RWPE2 (cell line): Measurements from ENCODE around the gene AP2B1.
A peak's percentile ranks its signal among the peaks of the same experiment; 100 is the strongest.

ENCODE experiments used
- ATAC-seq: fragments of 200-7000 bp; cut with Tn5 transposase; 3 replicates; pipeline ENCODE4 v1.9.1; 2021; ENCODE audit warnings: low read depth
- DNase-seq: peaks from one replicate; pipeline ENCODE4 v3.0.0-alpha.2; 2020; ENCODE audit warnings: low spot score
- H3K27ac ChIP-seq: fragments of 450-650 bp; 2 replicates; pipeline ENCODE4 v1.5.1; 2017; ENCODE audit warnings: mild to moderate bottlenecking; ENCODE audit not compliant: poor library complexity, severe bottlenecking
- H3K27me3 ChIP-seq: fragments of 250-450 bp; sonication (Bioruptor Pico); 2 replicates; pipeline ENCODE4 v1.5.1; 2021; ENCODE audit warnings: mild to moderate bottlenecking, moderate library complexity; ENCODE audit not compliant: insufficient read depth, poor library complexity, severe bottlenecking
- H3K36me3 ChIP-seq: fragments of 250-450 bp; sonication (Bioruptor Pico); 2 replicates; pipeline ENCODE4 v1.5.1; 2020; ENCODE audit warnings: low read depth, mild to moderate bottlenecking, moderate library complexity
- H3K4me1 ChIP-seq: fragments of 250-450 bp; sonication (Bioruptor Pico); 2 replicates; pipeline ENCODE4 v1.5.1; 2021; ENCODE audit warnings: mild to moderate bottlenecking, moderate library complexity; ENCODE audit not compliant: insufficient read depth, poor library complexity, severe bottlenecking
- H3K4me3 ChIP-seq: fragments of 250-450 bp; sonication (Bioruptor Pico); 2 replicates; pipeline ENCODE4 v1.5.1; 2021; ENCODE audit warnings: mild to moderate bottlenecking, moderate library complexity; ENCODE audit not compliant: severe bottlenecking
- H3K9me3 ChIP-seq: fragments of 250-450 bp; sonication (Bioruptor Pico); 2 replicates; pipeline ENCODE4 v1.5.1; 2021; ENCODE audit warnings: mild to moderate bottlenecking, moderate library complexity; ENCODE audit not compliant: severe bottlenecking
- TF ChIP-seq, protein P1 (sequence below): fragments of 450-650 bp; IDR thresholded peaks from one replicate; pipeline ENCODE4 v1.5.1; 2017; ENCODE audit warnings: mild to moderate bottlenecking, moderate library complexity; ENCODE audit not compliant: poor library complexity, severe bottlenecking

The AP2B1 gene

DNA sequence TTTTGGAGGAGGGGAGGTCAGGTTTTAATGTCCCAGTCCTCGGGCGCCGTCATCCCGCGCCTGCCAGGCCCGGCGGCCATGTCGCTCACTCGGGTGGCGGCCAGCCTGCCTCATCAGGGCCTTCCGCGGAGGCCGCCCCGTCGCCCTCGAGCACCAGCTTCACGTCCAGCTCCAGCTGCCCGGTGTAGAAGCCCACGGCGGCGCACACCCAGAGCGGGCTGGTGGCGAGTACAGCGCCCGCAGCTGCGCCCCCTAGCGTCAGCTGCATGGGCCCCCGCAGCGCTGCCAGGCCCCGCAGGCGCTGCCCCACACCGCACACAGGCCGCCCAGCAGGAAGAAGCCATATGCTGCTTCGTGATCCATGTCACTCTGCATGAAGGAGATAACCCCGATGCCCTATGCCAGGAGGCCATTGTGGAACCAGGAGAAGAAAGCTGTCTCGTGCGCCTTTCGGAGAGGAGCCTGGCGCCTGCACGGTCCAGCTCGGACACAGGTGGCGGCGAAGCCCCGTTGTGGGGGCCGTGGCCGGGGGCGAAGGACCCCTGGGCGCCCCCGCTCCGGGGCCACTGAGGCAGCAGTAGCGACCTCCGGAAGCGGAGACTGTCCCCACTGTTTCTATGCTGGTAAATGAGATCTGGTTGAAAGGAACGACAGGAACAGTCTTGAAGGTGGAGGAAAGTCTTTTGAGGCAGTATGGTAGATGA is 9.6 kb downstream of the AP2B1 start:
- peaks cover 97% of the 10 kb centered on the region for H3K36me3 ChIP-seq
- TF ChIP-seq, protein P1, sequence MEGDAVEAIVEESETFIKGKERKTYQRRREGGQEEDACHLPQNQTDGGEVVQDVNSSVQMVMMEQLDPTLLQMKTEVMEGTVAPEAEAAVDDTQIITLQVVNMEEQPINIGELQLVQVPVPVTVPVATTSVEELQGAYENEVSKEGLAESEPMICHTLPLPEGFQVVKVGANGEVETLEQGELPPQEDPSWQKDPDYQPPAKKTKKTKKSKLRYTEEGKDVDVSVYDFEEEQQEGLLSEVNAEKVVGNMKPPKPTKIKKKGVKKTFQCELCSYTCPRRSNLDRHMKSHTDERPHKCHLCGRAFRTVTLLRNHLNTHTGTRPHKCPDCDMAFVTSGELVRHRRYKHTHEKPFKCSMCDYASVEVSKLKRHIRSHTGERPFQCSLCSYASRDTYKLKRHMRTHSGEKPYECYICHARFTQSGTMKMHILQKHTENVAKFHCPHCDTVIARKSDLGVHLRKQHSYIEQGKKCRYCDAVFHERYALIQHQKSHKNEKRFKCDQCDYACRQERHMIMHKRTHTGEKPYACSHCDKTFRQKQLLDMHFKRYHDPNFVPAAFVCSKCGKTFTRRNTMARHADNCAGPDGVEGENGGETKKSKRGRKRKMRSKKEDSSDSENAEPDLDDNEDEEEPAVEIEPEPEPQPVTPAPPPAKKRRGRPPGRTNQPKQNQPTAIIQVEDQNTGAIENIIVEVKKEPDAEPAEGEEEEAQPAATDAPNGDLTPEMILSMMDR = peak; percentile 40
- no peak overlapping the region for H3K27ac ChIP-seq
- no peaks in the 10 kb centered on the region for H3K27me3 ChIP-seq
- H3K4me3 ChIP-seq = no peak overlapping the region
- no peaks in the 10 kb centered on the region for H3K9me3 ChIP-seq
- DNase-seq (no peak), ATAC-seq (no peak)
- peaks cover 4% of the 10 kb centered on the region for H3K4me1 ChIP-seq

DNA sequence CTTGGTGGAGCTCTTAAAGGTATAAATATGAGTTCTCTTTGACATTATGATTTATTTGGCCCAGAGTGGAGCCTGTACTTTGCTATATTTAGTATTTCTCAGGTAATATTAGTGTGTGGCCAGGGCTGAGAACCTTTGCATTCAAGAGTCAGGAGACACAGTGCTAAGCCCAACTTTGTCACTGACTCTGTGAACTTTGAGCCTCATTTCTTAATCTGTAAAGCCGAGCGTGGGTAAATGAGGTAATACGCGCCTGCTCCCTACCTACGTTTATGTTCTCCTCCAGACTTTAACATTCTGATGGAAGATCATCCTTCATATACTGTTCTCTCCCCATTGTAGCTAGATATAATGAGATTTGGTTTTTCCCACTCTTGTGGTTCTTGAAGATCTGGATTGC is 10.5 kb downstream of the AP2B1 start:
- peaks cover 97% of the 10 kb centered on the region for H3K36me3 ChIP-seq

DNA sequence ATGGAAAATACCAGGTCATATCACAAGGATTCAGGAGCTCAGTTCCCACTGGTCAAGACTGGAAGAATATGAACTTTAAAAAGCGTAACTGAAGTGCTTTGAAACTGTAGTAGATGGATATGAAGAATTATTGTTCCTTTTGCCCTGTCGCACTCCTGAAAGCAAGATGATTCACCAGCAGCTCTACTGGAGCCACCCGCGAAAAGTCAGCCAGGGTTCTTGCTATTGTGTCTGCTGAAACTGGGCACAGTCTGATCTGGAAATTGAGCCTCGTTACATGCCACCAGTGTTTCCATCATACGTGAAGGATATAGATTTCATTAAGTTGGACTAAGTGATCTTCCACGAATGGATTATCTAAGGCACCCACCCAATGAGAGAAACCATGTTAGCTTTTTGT is 16.6 kb downstream of the AP2B1 start:
- DNase-seq = no peak
- ATAC-seq = no peak
- no peaks in the 10 kb centered on the region for H3K27me3 ChIP-seq
- no peak overlapping the region for H3K4me3 ChIP-seq
- TF ChIP-seq, protein P1 = no peak
- H3K36me3 ChIP-seq = peaks cover 89% of the 10 kb centered on the region
- H3K27ac ChIP-seq = no peak overlapping the region
- H3K9me3 ChIP-seq = no peaks in the 10 kb centered on the region
- H3K4me1 ChIP-seq = no peaks in the 10 kb centered on the region

More for the DNA sequence above, 10.5 kb downstream of the AP2B1 start:
- no peak for DNase-seq
- no peak overlapping the region for H3K4me3 ChIP-seq
- ATAC-seq = no peak
- TF ChIP-seq, protein P1 = no peak
- H3K27me3 ChIP-seq = no peaks in the 10 kb centered on the region
- no peak overlapping the region for H3K27ac ChIP-seq
- no peaks in the 10 kb centered on the region for H3K9me3 ChIP-seq
- no peaks in the 10 kb centered on the region for H3K4me1 ChIP-seq

DNA sequence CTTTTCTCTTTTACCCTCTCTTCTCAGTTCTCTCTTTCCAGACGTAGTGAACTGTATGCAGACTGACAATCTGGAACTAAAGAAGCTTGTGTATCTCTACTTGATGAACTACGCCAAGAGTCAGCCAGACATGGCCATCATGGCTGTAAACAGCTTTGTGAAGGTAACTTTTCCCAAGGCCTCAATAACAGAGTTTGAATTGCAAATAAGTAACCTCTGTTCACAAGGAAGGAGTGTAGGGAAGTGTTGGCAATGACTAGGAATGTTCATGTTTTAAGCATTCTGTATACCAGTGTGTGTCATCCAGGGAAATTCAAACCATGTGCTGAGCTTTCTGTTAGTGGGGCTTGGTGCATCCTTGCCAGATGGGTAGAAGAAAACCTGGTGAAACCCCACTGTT is 18.6 kb downstream of the AP2B1 start:
- TF ChIP-seq, protein P1 = no peak
- H3K4me3 ChIP-seq = no peak overlapping the region
- no peaks in the 10 kb centered on the region for H3K9me3 ChIP-seq
- no peaks in the 10 kb centered on the region for H3K4me1 ChIP-seq
- H3K27me3 ChIP-seq = no peaks in the 10 kb centered on the region
- DNase-seq (no peak), ATAC-seq (no peak)
- no peak overlapping the region for H3K27ac ChIP-seq
- H3K36me3 ChIP-seq = peaks cover 89% of the 10 kb centered on the region

DNA sequence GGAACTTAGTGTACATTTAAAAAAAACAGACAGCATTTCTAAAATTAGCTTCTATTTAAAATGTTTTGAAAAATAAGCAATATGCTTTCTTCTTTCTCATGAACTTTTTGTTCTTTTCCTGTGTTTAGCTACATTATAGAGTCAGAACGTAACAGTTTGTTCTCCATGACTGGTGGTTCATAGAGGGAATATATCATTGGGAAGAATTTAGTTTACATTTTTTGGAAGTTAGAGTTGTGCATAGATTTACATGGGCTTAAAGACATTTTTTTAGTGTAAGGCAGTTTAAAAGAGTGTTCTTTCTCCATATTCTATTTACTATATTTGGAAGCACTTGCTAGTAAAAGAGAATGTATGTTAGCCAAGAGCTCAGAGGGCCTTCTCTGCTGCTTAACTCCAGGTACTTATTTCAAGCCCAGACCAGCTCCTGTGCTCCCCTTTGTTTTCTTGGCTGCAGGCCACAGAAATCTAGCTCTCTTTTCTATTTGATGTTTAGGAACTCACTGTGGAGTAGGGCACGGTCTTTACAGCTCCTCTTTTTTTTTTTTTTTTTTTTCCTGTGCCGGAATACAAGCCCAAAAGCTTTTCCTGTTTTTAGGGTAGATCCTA is 20.2 kb downstream of the AP2B1 start:
- ATAC-seq (no peak), DNase-seq (no peak)
- peaks cover 89% of the 10 kb centered on the region for H3K36me3 ChIP-seq
- no peaks in the 10 kb centered on the region for H3K4me1 ChIP-seq
- H3K27ac ChIP-seq = no peak overlapping the region
- H3K9me3 ChIP-seq = no peaks in the 10 kb centered on the region
- TF ChIP-seq, protein P1 = no peak
- H3K27me3 ChIP-seq = no peaks in the 10 kb centered on the region
- no peak overlapping the region for H3K4me3 ChIP-seq
